H1 (cell line): ENCODE data around the gene NDEL1. TPM values are rescaled to one million over a fixed set of nuclear protein-coding genes. Genes with fewer than 3 reads are reported as not detected.

Experiments used
- CTCF ChIA-PET: fragments of 300-600 bp; sonication (Branson Sonifier 250); formaldehyde crosslinking; loops from one replicate; lab custom pipeline; 2021; ENCODE audit not compliant: partially characterized antibody; lab: Charles Lee
- POLR2A ChIA-PET: fragments of 300-600 bp; sonication (Branson Sonifier 250); formaldehyde crosslinking; loops from one replicate; lab custom pipeline; 2021; ENCODE audit warnings: inconsistent platforms; ENCODE audit not compliant: partially characterized antibody; lab: Charles Lee
- DNase-seq, 2 experiments: peaks; one replicate each; pipeline versions ENCODE4 v3.0.0 to v3.0.0-alpha.2; 2010 to 2022; ENCODE audit warnings: low spot score in 2 of 2, low read depth in 1 of 2, mixed read lengths in 1 of 2
- FAIRE-seq: peaks from 2 replicates; lab custom pipeline; 2011; peaks lifted over from hg19 to GRCh38; lab: Jason Lieb, UNC
- H2AFZ ChIP-seq: 2 replicates; pipeline ENCODE4 v1.8.1; 2012; ENCODE audit warnings: low read length, inconsistent platforms
- H2AK5ac ChIP-seq: 2 replicates; pipeline ENCODE4 v1.6.1; 2013; ENCODE audit warnings: low read depth, low read length
- H2BK120ac ChIP-seq: replicated peaks from 2 replicates; pipeline ENCODE3; 2013; ENCODE audit warnings: low read depth, low read length, inconsistent platforms
- H2BK12ac ChIP-seq: 2 replicates; pipeline ENCODE4 v1.6.1; 2013; ENCODE audit warnings: low read depth, low read length
- H2BK15ac ChIP-seq: 2 replicates; pipeline ENCODE4 v1.6.1; 2013; ENCODE audit warnings: low read length
- H2BK20ac ChIP-seq: 2 replicates; pipeline ENCODE4 v1.6.1; 2013; ENCODE audit warnings: low read length
- H2BK5ac ChIP-seq: 2 replicates; pipeline ENCODE4 v1.6.1; 2013; ENCODE audit warnings: low read depth, low read length
- H3K14ac ChIP-seq: 2 replicates; pipeline ENCODE4 v1.6.1; 2013; ENCODE audit warnings: inconsistent platforms; ENCODE audit not compliant: insufficient read length
- H3K18ac ChIP-seq: 2 replicates; pipeline ENCODE4 v1.6.1; 2013; ENCODE audit warnings: low read length; ENCODE audit errors: extremely low read depth
- H3K23ac ChIP-seq: 2 replicates; pipeline ENCODE4 v1.6.1; 2013; ENCODE audit warnings: inconsistent platforms; ENCODE audit not compliant: insufficient read length
- H3K23me2 ChIP-seq: 2 replicates; pipeline ENCODE4 v1.6.1; 2013; ENCODE audit warnings: low read depth, low read length
- H3K27ac ChIP-seq: 2 replicates; pipeline ENCODE4 v1.6.1; 2011; ENCODE audit warnings: low read depth, low read length, inconsistent platforms
- H3K27me3 ChIP-seq, 4 experiments: replicated peaks in 1 of 4; 1 replicate in 1 of 4; 2 replicates in 3 of 4; pipeline versions ENCODE4 v1.6.1 to v1.8.1; 2011 to 2013; ENCODE audit warnings: low read length in 3 of 4, mild to moderate bottlenecking in 3 of 4, inconsistent platforms in 2 of 4, mixed read lengths in 2 of 4, moderate library complexity in 1 of 4; ENCODE audit not compliant: control insufficient read depth in 3 of 4, insufficient read depth in 3 of 4; ENCODE audit errors: extremely low read depth in 1 of 4
- H3K36me3 ChIP-seq, 4 experiments: 2 replicates each; pipeline versions ENCODE4 v1.6.1 to v1.8.1; 2011 to 2013; ENCODE audit warnings: mild to moderate bottlenecking in 4 of 4, low read length in 3 of 4, moderate library complexity in 2 of 4, control low read depth in 1 of 4, inconsistent platforms in 1 of 4; ENCODE audit not compliant: insufficient read depth in 4 of 4, control insufficient read depth in 2 of 4
- H3K4ac ChIP-seq: replicated peaks from 2 replicates; pipeline ENCODE3; 2013; ENCODE audit warnings: low read length, low read depth, mixed read lengths, inconsistent platforms; ENCODE audit not compliant: insufficient read length
- H3K4me1 ChIP-seq, 4 experiments: replicated peaks in 1 of 4; 1 replicate in 1 of 4; 2 replicates in 3 of 4; pipeline versions ENCODE4 v1.6.1 to v1.8.1; 2011 to 2013; ENCODE audit warnings: low read length in 3 of 4, inconsistent platforms in 2 of 4, mixed read lengths in 1 of 4; ENCODE audit not compliant: insufficient read depth in 4 of 4, control insufficient read depth in 3 of 4
- H3K4me2 ChIP-seq, 2 experiments: 2 replicates each; pipeline versions ENCODE4 v1.6.1 to v1.8.1; 2011 to 2013; ENCODE audit warnings: low read depth in 2 of 2, low read length in 2 of 2, control low read depth in 1 of 2, inconsistent platforms in 1 of 2, mild to moderate bottlenecking in 1 of 2; ENCODE audit not compliant: insufficient read depth in 1 of 2
- H3K4me3 ChIP-seq, 4 experiments: fragments of 200-600, 300-600 bp in 1 of 4; sonication (generic), shearing (Covaris generic), sonication (Bioruptor Twin) in 1 of 4; 2 replicates each; pipeline versions ENCODE4 v1.5.1 to v1.8.1; 2011 to 2016; ENCODE audit warnings: low read length in 4 of 4, low read depth in 3 of 4, control low read depth in 2 of 4, inconsistent platforms in 2 of 4, mild to moderate bottlenecking in 2 of 4, mixed read lengths in 1 of 4, moderate library complexity in 1 of 4; ENCODE audit not compliant: insufficient read depth in 2 of 4; ENCODE audit errors: extremely low read depth in 1 of 4
- H3K56ac ChIP-seq: replicated peaks from 2 replicates; pipeline ENCODE3; 2013; ENCODE audit warnings: low read depth, mild to moderate bottlenecking, mixed read lengths, low read length, inconsistent platforms; ENCODE audit not compliant: insufficient read length
- H3K79me1 ChIP-seq: 2 replicates; pipeline ENCODE4 v1.6.1; 2013; ENCODE audit warnings: low read depth, low read length, control low read depth
- H3K79me2 ChIP-seq, 2 experiments: 2 replicates each; pipeline versions ENCODE4 v1.6.1 to v1.8.1; 2012 to 2013; ENCODE audit warnings: low read length in 2 of 2, mild to moderate bottlenecking in 2 of 2, inconsistent platforms in 1 of 2; ENCODE audit not compliant: insufficient read depth in 2 of 2, control insufficient read depth in 1 of 2
- H3K9ac ChIP-seq, 4 experiments: replicated peaks in 1 of 4; 1 replicate in 1 of 4; 2 replicates in 3 of 4; pipeline versions ENCODE4 v1.6.1 to v1.8.1; 2011 to 2013; ENCODE audit warnings: low read depth in 3 of 4, low read length in 3 of 4, control low read depth in 2 of 4, mild to moderate bottlenecking in 2 of 4, moderate library complexity in 2 of 4, inconsistent platforms in 1 of 4; ENCODE audit errors: extremely low read depth in 1 of 4
- H3K9me3 ChIP-seq, 2 experiments: 2 replicates each; pipeline versions ENCODE4 v1.6.1 to v1.8.1; 2012 to 2013; ENCODE audit warnings: mild to moderate bottlenecking in 2 of 2, moderate library complexity in 2 of 2, control low read depth in 1 of 2, inconsistent platforms in 1 of 2, low read depth in 1 of 2, low read length in 1 of 2, mixed read lengths in 1 of 2; ENCODE audit not compliant: insufficient read depth in 2 of 2
- H4K20me1 ChIP-seq, 2 experiments: replicated peaks in 1 of 2; 2 replicates each; pipeline versions ENCODE3 to v1.8.1; 2011 to 2013; ENCODE audit warnings: inconsistent platforms in 2 of 2, low read length in 2 of 2, mild to moderate bottlenecking in 1 of 2; ENCODE audit not compliant: insufficient read depth in 2 of 2, control insufficient read depth in 1 of 2
- H4K5ac ChIP-seq: 2 replicates; pipeline ENCODE4 v1.6.1; 2013; ENCODE audit warnings: low read length, low read depth, mixed read lengths, inconsistent platforms; ENCODE audit not compliant: insufficient read length
- H4K8ac ChIP-seq: 2 replicates; pipeline ENCODE4 v1.8.0; 2013; ENCODE audit warnings: mild to moderate bottlenecking, moderate library complexity, low read length, inconsistent platforms; ENCODE audit not compliant: insufficient read depth; ENCODE audit errors: extremely low read depth
- H4K91ac ChIP-seq: replicated peaks from 2 replicates; pipeline ENCODE3; 2013; ENCODE audit warnings: low read length, mixed read lengths, inconsistent platforms; ENCODE audit not compliant: insufficient read length
- CBX5 ChIP-seq: fragments of 300-800, 300-1000 bp; sonication (generic); IDR thresholded peaks from 2 replicates; pipeline ENCODE4 v1.7.1; 2016; ENCODE audit warnings: antibody characterized with exemption, low read length, low read depth
- RBBP5 ChIP-seq: IDR thresholded peaks from 2 replicates; pipeline ENCODE4 v1.7.1; 2012; ENCODE audit warnings: low read depth, mild to moderate bottlenecking, inconsistent platforms, low read length, moderate library complexity, borderline replicate concordance
- WGBS, 2 experiments: shearing (Covaris generic) in 1 of 2; methylation state at CpG; one replicate each; pipeline versions ENCODE4 v1.1.6 to v1.1.7; 2013 to 2015; ENCODE audit warnings: low lambda C conversion rate in 2 of 2, mixed read lengths in 2 of 2, inconsistent platforms in 1 of 2, low coverage in 1 of 2, missing lambda C conversion rate in 1 of 2; ENCODE audit not compliant: insufficient replicate concordance in 2 of 2, insufficient coverage in 1 of 2, insufficient read length in 1 of 2; ENCODE audit errors: extremely low coverage in 1 of 2, missing lambda C conversion rate in 1 of 2; 5-methylcytosine and 5-hydroxymethylcytosine counted together
- polyA plus RNA-seq, 7 experiments: library from polyadenylated mRNA; depleted of rRNA in 3 of 7; stranded (reverse) in 5 of 7; unstranded in 2 of 7; fragments of >200 nt in 5 of 7; fragments of 200-250 nt in 2 of 7; gene quantifications; 1 replicate in 5 of 7; 2 replicates in 1 of 7; 4 replicates in 1 of 7; pipeline versions ENCODE4 v1.2.1 to v1.2.3, GENCODE V29; 2011 to 2013; ENCODE audit warnings: missing spikeins in 2 of 7, mixed read lengths in 2 of 7
- total RNA-seq: library from RNA; stranded (reverse); fragmentation: NEBNext Ultra II Directional; extraction: Animal tissue kit (Norgen Biotek cat#: 25700); gene quantifications from 2 replicates; pipeline ENCODE4 v1.2.1, GENCODE V29; 2021

Gene NDEL1
- total and polyA plus RNA-seq, 2 of the 8 experiments (the other 6 are each of a cell fraction or from before 2014, with no cell fraction given): 31.1 to 32.9 TPM

DNA sequence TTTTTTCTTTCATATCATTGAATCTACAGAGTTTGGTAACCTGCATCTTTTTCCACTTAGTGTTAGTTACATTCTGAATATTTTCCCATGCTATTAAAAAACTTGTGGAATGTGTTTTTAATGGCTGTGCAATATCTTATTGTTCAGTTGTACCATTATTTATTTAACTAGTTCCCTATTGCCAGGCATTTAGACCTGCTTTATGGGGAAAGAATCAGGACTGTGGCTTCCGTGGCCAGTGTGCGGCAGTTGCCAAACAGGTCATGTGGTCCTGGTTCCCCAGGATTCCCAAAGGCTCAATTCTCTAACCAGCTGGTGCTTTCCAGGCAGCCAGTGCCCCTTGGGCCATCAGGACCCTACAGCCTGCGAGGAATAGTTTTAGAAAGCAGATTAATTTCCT lies 30.8 kb downstream of the NDEL1 start:
- no peak overlapping the region for H3K4me3 ChIP-seq
- no peak for DNase-seq
- no peak overlapping the region for H2BK20ac ChIP-seq
- no peaks in the 10 kb centered on the region; a peak in 1 of 4 replicates for H3K79me2 ChIP-seq
- CTCF ChIA-PET: interaction anchor here (1.5 kb wide), 1 partner anchor 10 kb away, joined by 3 read pairs; no protein-coding TSS in a partner anchor
- H2AFZ ChIP-seq: no peak overlapping the region
- H3K18ac ChIP-seq: no peak overlapping the region
- H2AK5ac ChIP-seq: no peak overlapping the region
- POLR2A ChIA-PET: interaction anchor here (1.5 kb wide), 1 partner anchor 84 kb away, joined by 4 read pairs; no protein-coding TSS in a partner anchor
- H2BK15ac ChIP-seq: no peak overlapping the region
- TF ChIP-seq RBBP5 (no peak), CBX5 (no peak)
- no peak overlapping the region for H4K5ac ChIP-seq
- H3K4me2 ChIP-seq: no peak overlapping the region
- no peak overlapping the region for H4K91ac ChIP-seq
- H3K23ac ChIP-seq: no peak overlapping the region
- no peak overlapping the region; the same call in 1 of the 2 replicates for H4K8ac ChIP-seq
- WGBS, 2 experiments: 100% methylated on average over 3 of the region's 3 CpGs; no CpG with 5 or more reads in 1 of the 2 experiments
- no peak overlapping the region for H2BK120ac ChIP-seq
- H3K9ac ChIP-seq: no peak overlapping the region
- no peak overlapping the region for H2BK5ac ChIP-seq
- FAIRE-seq: no peak
- peaks cover 12% of the 10 kb centered on the region for H3K79me1 ChIP-seq
- H2BK12ac ChIP-seq: no peak overlapping the region
- H3K4me1 ChIP-seq: peaks cover 0 to 6% (median 0%) of the 10 kb centered on the region in 4 experiments; a peak in 1 of 7 replicates
- H3K56ac ChIP-seq: no peak overlapping the region
- no peak overlapping the region for H3K4ac ChIP-seq
- peaks cover 0 to 6% of the 10 kb centered on the region in 2 experiments for H4K20me1 ChIP-seq
- H3K27ac ChIP-seq: no peak overlapping the region
- peaks cover 2 to 20% (median 9%) of the 10 kb centered on the region in 4 experiments; a peak in 6 of 8 replicates for H3K36me3 ChIP-seq
- H3K23me2 ChIP-seq: no peaks in the 10 kb centered on the region
- H3K27me3 ChIP-seq: no peaks in the 10 kb centered on the region
- no peak overlapping the region for H3K14ac ChIP-seq
- H3K9me3 ChIP-seq: no peaks in the 10 kb centered on the region
